Right lobe of liver (tissue), 6 donors: ENCODE results near the gene DDX41. TPM values are rescaled to one million over a fixed set of nuclear protein-coding genes. Genes with fewer than 3 reads are reported as not detected.
A peak's percentile ranks its signal among the peaks of the same experiment; 100 is the strongest.

Experiments used
- ATAC-seq, 4 donors: fragments of 200-7000 bp; cut with Tn5 transposase; one replicate each; pipeline ENCODE4 v1.9.1; 2020; ENCODE audit warnings: mild to moderate bottlenecking in 4 of 4, moderate library complexity in 4 of 4
- DNase-seq, 3 donors: peaks; one replicate each; pipeline ENCODE4 v3.0.0-alpha.2; 2020
- H3K27ac ChIP-seq, 3 donors: fragments of 200-600 bp; one replicate each; pipeline ENCODE4 v1.8.0; 2022
- H3K27me3 ChIP-seq, 2 donors: fragments of 200-600 bp; one replicate each; pipeline ENCODE4 v1.8.0; 2022
- H3K36me3 ChIP-seq, 4 donors: fragments of 200-600 bp; sonication (generic) in 1 of 4; one replicate each; pipeline versions ENCODE4 v1.5.1 to v1.8.0; 2017 to 2022; ENCODE audit warnings: control low read depth in 1 of 4
- H3K4me1 ChIP-seq, 4 donors: fragments of 200-600 bp; sonication (generic) in 1 of 4; one replicate each; pipeline versions ENCODE4 v1.5.1 to v1.8.0; 2017 to 2022; ENCODE audit warnings: control low read depth in 1 of 4
- H3K4me3 ChIP-seq, 3 donors: fragments of 200-600 bp; one replicate each; pipeline ENCODE4 v1.8.0; 2022
- H3K9me3 ChIP-seq, 4 donors: fragments of 200-600 bp; sonication (generic) in 1 of 4; one replicate each; pipeline versions ENCODE4 v1.5.1 to v1.8.0; 2017 to 2022; ENCODE audit warnings: control low read depth in 1 of 4
- CTCF ChIP-seq, 4 donors: fragments of 200-600 bp in 3 of 4; fragments of 450-650 bp in 1 of 4; IDR thresholded peaks; one replicate each; pipeline versions ENCODE4 v1.5.1 to v1.8.0; 2016 to 2022; ENCODE audit warnings: antibody characterized with exemption in 4 of 4, mild to moderate bottlenecking in 2 of 4
- POLR2A ChIP-seq: fragments of 450-650 bp; IDR thresholded peaks from one replicate; pipeline ENCODE4 v1.6.1; 2017; ENCODE audit warnings: antibody characterized with exemption, mild to moderate bottlenecking
- WGBS: methylation state at CpG from one replicate; pipeline ENCODE4 v1.1.6; 2018; ENCODE audit warnings: low coverage, low lambda C conversion rate; ENCODE audit not compliant: insufficient coverage; ENCODE audit errors: missing lambda C conversion rate; 5-methylcytosine and 5-hydroxymethylcytosine counted together
- intact Hi-C, 2 donors: fragments of 100-400 bp; cut with DNase I; formaldehyde crosslinking; loops; one replicate each; pipeline versions ENCODE4 v1.11.2 to v1.14.1; 2022
- total RNA-seq, 6 experiments: library from RNA; depleted of rRNA in 2 of 6; stranded (reverse); fragments of >200 nt in 2 of 6; fragmentation: NEBNext Ultra II Directional in 3 of 6; extraction: Animal tissue kit (Norgen Biotek cat#: 25700) in 3 of 6; gene quantifications; one replicate each; pipeline versions ENCODE4 v1.1.0 to v1.2.4, GENCODE V29; 2016 to 2023
- donor health status: DM: no; HTN: yes; CAD: no.
- donor health status: DM: no; HTN: no; CAD: no.
- donor health status: DM: no; HTN: no; CAD: no.
- donor health status: DM: no; HTN: yes; CAD: no.
- donor health status: DM: no; HTN: yes; CAD: no.

The DDX41 gene
- total RNA-seq, 6 experiments from 2014 or later, result 35.1 to 64.8 (median 47.9) TPM

- Histone ChIP-seq H3K27ac (no peak overlapping the region), H3K4me3 (no peak overlapping the region), H3K36me3 (no peaks in the 10 kb centered on the region), H3K4me1 (peaks cover 0 to 5% (median 0%) of the 10 kb centered on the region in 4 donors), H3K27me3 (no peaks in the 10 kb centered on the region), H3K9me3 (peaks cover 0 to 2% (median 0%) of the 10 kb centered on the region in 4 donors)
- 78% methylated on average over 7 of the region's 8 CpGs for WGBS
- ATAC-seq, result no peak
- TF ChIP-seq POLR2A (no peak), CTCF (IDR thresholded peaks at IDR 0.05) (no peak)
- no peak for DNase-seq
- intact Hi-C loops, result no loop called here
Measured at GRCh38 chr5:177469750-177470525, 46.8 kb downstream of the DDX41 start.

GRCh38 chr5:177468685-177469628 is 47.8 kb downstream of the DDX41 start:
- H3K36me3 ChIP-seq, result no peaks in the 10 kb centered on the region
- 76% methylated on average over 6 of the region's 25 CpGs for WGBS
- no peak overlapping the region for H3K27ac ChIP-seq
- TF ChIP-seq CTCF (IDR thresholded peaks at IDR 0.05) (no peak), POLR2A (no peak)
- H3K4me3 ChIP-seq, result no peak overlapping the region
- intact Hi-C loops, result no loop called here
- DNase-seq (peak in 1 of 3 donors; percentile 15), ATAC-seq (no peak)
- peaks cover 0 to 2% (median 0%) of the 10 kb centered on the region in 4 donors for H3K9me3 ChIP-seq
- no peaks in the 10 kb centered on the region for H3K27me3 ChIP-seq
- H3K4me1 ChIP-seq, result peaks cover 0 to 5% (median 0%) of the 10 kb centered on the region in 4 donors

GRCh38 chr5:177468329-177468684 is 48.5 kb downstream of the DDX41 start:
- 100% methylated on average over 1 of the region's 2 CpGs for WGBS

GRCh38 chr5:177467436-177467835 is 49.3 kb downstream of the DDX41 start:
- intact Hi-C loops, result no loop called here
- 96% methylated on average over 5 of the region's 31 CpGs for WGBS
- Histone ChIP-seq H3K27me3 (no peaks in the 10 kb centered on the region), H3K4me1 (peaks cover 0 to under 1% (median 0%) of the 10 kb centered on the region in 4 donors), H3K4me3 (no peak overlapping the region), H3K9me3 (peaks cover 0 to 2% (median 0%) of the 10 kb centered on the region in 4 donors), H3K36me3 (no peaks in the 10 kb centered on the region), H3K27ac (no peak overlapping the region)
- TF ChIP-seq CTCF (IDR thresholded peaks at IDR 0.05) (no peak), POLR2A (no peak)
- DNase-seq (no peak), ATAC-seq (no peak)

More at GRCh38 chr5:177468329-177468684, 48.5 kb downstream of the DDX41 start:
- Histone ChIP-seq H3K36me3 (no peaks in the 10 kb centered on the region), H3K27me3 (no peaks in the 10 kb centered on the region), H3K4me3 (no peak overlapping the region), H3K4me1 (peaks cover 0 to 5% (median 0%) of the 10 kb centered on the region in 4 donors), H3K27ac (no peak overlapping the region), H3K9me3 (peaks cover 0 to 2% (median 0%) of the 10 kb centered on the region in 4 donors)
- TF ChIP-seq POLR2A (no peak), CTCF (IDR thresholded peaks at IDR 0.05) (no peak)
- ATAC-seq, result no peak
- intact Hi-C loops, result no loop called here
- DNase-seq, result no peak
